IMR-90 (cell line): Measurements from ENCODE around the gene GFY. TPM values are rescaled to one million over a fixed set of nuclear protein-coding genes. Genes with fewer than 3 reads are reported as not detected.

Experiments used
- ATAC-seq: fragments of 200-7000 bp; cut with Tn5 transposase; 2 replicates; pipeline ENCODE4 v1.9.1; 2020; ENCODE audit warnings: low read depth, mild to moderate bottlenecking, moderate library complexity
- BruUV-seq: library from RNA; stranded (reverse); fragments of 400-500 nt; replicated peaks from 2 replicates; lab custom pipeline; 2021; lab: Mats Ljungman, UMichigan
- CTCF ChIA-PET: fragments of 300-600 bp; formaldehyde crosslinking; extraction: SDS; loops from one replicate; lab custom pipeline; 2021; ENCODE audit warnings: antibody characterized with exemption; lab: Yijun Ruan, JAX
- POLR2A ChIA-PET: fragments of 300-600 bp; sonication (Branson Sonifier 250); formaldehyde crosslinking; loops from one replicate; lab custom pipeline; 2022; ENCODE audit warnings: antibody characterized with exemption; ENCODE audit not compliant: unreplicated experiment; lab: Charles Lee
- DNase-seq: peaks from one replicate; pipeline ENCODE4 v3.0.0; 2013
- H2AFZ ChIP-seq: replicated peaks from 2 replicates; pipeline ENCODE3; 2013; ENCODE audit warnings: low read length, mild to moderate bottlenecking; ENCODE audit not compliant: poor library complexity
- H2AK5ac ChIP-seq: 2 replicates; pipeline ENCODE4 v1.6.1; 2013; ENCODE audit warnings: low read depth, low read length, inconsistent platforms
- H2AK9ac ChIP-seq: replicated peaks from 2 replicates; pipeline ENCODE3; 2013; ENCODE audit warnings: mild to moderate bottlenecking, low read depth, low read length, moderate library complexity; ENCODE audit not compliant: poor library complexity
- H2BK120ac ChIP-seq: 2 replicates; pipeline ENCODE4 v1.6.1; 2013; ENCODE audit warnings: low read depth, low read length, inconsistent platforms
- H2BK15ac ChIP-seq: 3 replicates; pipeline ENCODE4 v1.6.1; 2013; ENCODE audit warnings: low read depth, low read length, inconsistent platforms
- H2BK20ac ChIP-seq: 2 replicates; pipeline ENCODE4 v1.6.1; 2013; ENCODE audit warnings: low read depth, mild to moderate bottlenecking, inconsistent platforms, low read length, moderate library complexity
- H2BK5ac ChIP-seq: 2 replicates; pipeline ENCODE4 v1.6.1; 2013; ENCODE audit warnings: mild to moderate bottlenecking, low read depth, low read length, inconsistent platforms; ENCODE audit not compliant: poor library complexity, severe bottlenecking
- H3K14ac ChIP-seq: replicated peaks from 2 replicates; pipeline ENCODE4 v1.6.1; 2013; ENCODE audit warnings: low read depth, low read length, inconsistent platforms
- H3K18ac ChIP-seq: 2 replicates; pipeline ENCODE4 v1.6.1; 2013; ENCODE audit warnings: low read depth, low read length, control low read depth
- H3K23ac ChIP-seq: 2 replicates; pipeline ENCODE4 v1.6.1; 2013; ENCODE audit warnings: low read depth, low read length, inconsistent platforms
- H3K27ac ChIP-seq: 2 replicates; pipeline ENCODE4 v1.5.1; 2013; ENCODE audit warnings: mild to moderate bottlenecking, control low read depth, low read length; ENCODE audit not compliant: insufficient read depth
- H3K27me3 ChIP-seq: 2 replicates; pipeline ENCODE4 v1.6.1; 2013; ENCODE audit warnings: low read length; ENCODE audit not compliant: control insufficient read depth, insufficient read depth
- H3K36me3 ChIP-seq: 2 replicates; pipeline ENCODE4 v1.6.1; 2013; ENCODE audit warnings: low read length, mixed read lengths; ENCODE audit not compliant: control insufficient read depth, insufficient read depth
- H3K4ac ChIP-seq: 2 replicates; pipeline ENCODE4 v1.6.1; 2013; ENCODE audit warnings: low read depth, low read length, inconsistent platforms
- H3K4me1 ChIP-seq: 2 replicates; pipeline ENCODE4 v1.6.1; 2013; ENCODE audit warnings: low read length, mixed read lengths; ENCODE audit not compliant: control insufficient read depth, insufficient read depth
- H3K4me2 ChIP-seq: 2 replicates; pipeline ENCODE4 v1.6.1; 2013; ENCODE audit warnings: low read depth, mild to moderate bottlenecking, control low read depth, low read length, moderate library complexity
- H3K4me3 ChIP-seq: 2 replicates; pipeline ENCODE4 v1.5.1; 2013; ENCODE audit warnings: low read depth, mild to moderate bottlenecking, control low read depth, low read length, moderate library complexity; ENCODE audit not compliant: insufficient read depth
- H3K56ac ChIP-seq: 2 replicates; pipeline ENCODE4 v1.6.1; 2013; ENCODE audit warnings: low read length, inconsistent platforms; ENCODE audit not compliant: insufficient read depth; ENCODE audit errors: extremely low read depth
- H3K79me1 ChIP-seq, 2 experiments: 2 replicates each; pipeline ENCODE4 v1.6.1; 2013; ENCODE audit warnings: low read length in 2 of 2, inconsistent platforms in 1 of 2, low read depth in 1 of 2
- H3K9ac ChIP-seq: 2 replicates; pipeline ENCODE4 v1.6.1; 2013; ENCODE audit warnings: low read depth, low read length, control low read depth
- H3K9me1 ChIP-seq: 2 replicates; pipeline ENCODE4 v1.6.1; 2013; ENCODE audit warnings: low read length, inconsistent platforms; ENCODE audit not compliant: insufficient read depth
- H3K9me3 ChIP-seq: 2 replicates; pipeline ENCODE4 v1.6.1; 2013; ENCODE audit warnings: low read length; ENCODE audit not compliant: control insufficient read depth, insufficient read depth
- H4K20me1 ChIP-seq: 2 replicates; pipeline ENCODE4 v1.6.1; 2013; ENCODE audit warnings: low read length, inconsistent platforms; ENCODE audit not compliant: insufficient read depth
- H4K5ac ChIP-seq: 2 replicates; pipeline ENCODE4 v1.6.1; 2013; ENCODE audit warnings: mild to moderate bottlenecking, low read depth, low read length, control low read depth
- H4K8ac ChIP-seq, 2 experiments: 2 replicates each; pipeline ENCODE4 v1.6.1; 2013; ENCODE audit warnings: low read depth in 2 of 2, low read length in 2 of 2, control low read depth in 1 of 2, inconsistent platforms in 1 of 2
- H4K91ac ChIP-seq: 2 replicates; pipeline ENCODE4 v1.6.1; 2013; ENCODE audit warnings: low read depth, low read length, inconsistent platforms; ENCODE audit not compliant: insufficient read depth
- BHLHE40 ChIP-seq: fragments of 150-350 bp; IDR thresholded peaks from 2 replicates; pipeline ENCODE4 v1.6.1; 2016; ENCODE audit warnings: mild to moderate bottlenecking, low read depth, low read length
- CEBPB ChIP-seq: IDR thresholded peaks from 2 replicates; pipeline ENCODE4 v1.6.1; 2012; ENCODE audit warnings: low read depth, low read length, improper control_type of control experiment
- FOS ChIP-seq: fragments of 150-350 bp; IDR thresholded peaks from 2 replicates; pipeline ENCODE4 v1.6.1; 2016; ENCODE audit warnings: low read depth, low read length
- MAFK ChIP-seq: IDR thresholded peaks from 2 replicates; pipeline ENCODE4 v1.6.1; 2012; ENCODE audit warnings: low read depth, low read length, improper control_type of control experiment
- NFE2L2 ChIP-seq: fragments of 150-350 bp; IDR thresholded peaks from 2 replicates; pipeline ENCODE4 v1.6.1; 2016; ENCODE audit warnings: low read depth, mild to moderate bottlenecking, low read length
- RAD21 ChIP-seq: IDR thresholded peaks from 2 replicates; pipeline ENCODE4 v1.6.1; 2012; ENCODE audit warnings: low read length, improper control_type of control experiment
- WGBS, 2 experiments: methylation state at CpG; one replicate each; pipeline versions ENCODE4 v1.1.5 to v1.1.7; 2013; ENCODE audit warnings: missing lambda C conversion rate in 2 of 2; ENCODE audit not compliant: insufficient read length in 1 of 2; ENCODE audit errors: extremely low coverage in 2 of 2; 5-methylcytosine and 5-hydroxymethylcytosine counted together
- dilution Hi-C: fragments of 300-500 bp; cut with HindIII; formaldehyde crosslinking; loops from one replicate; pipeline ENCODE4 v1.14.3; 2018; ENCODE audit warnings: low sequenced_read_pairs; ENCODE audit not compliant: unreplicated experiment
- in situ Hi-C: fragments of 300-500 bp; cut with MboI; formaldehyde crosslinking; loops from 3 replicates; pipeline ENCODE4 v1.14.3; 2019; ENCODE audit warnings: low sequenced_read_pairs, inconsistent platforms, mixed read lengths
- intact Hi-C: fragments of 100-400 bp; cut with micrococcal nuclease; formaldehyde crosslinking; loops from 2 replicates; pipeline ENCODE4 v1.10.0; 2022
- polyA plus RNA-seq, 3 experiments: library from polyadenylated mRNA; depleted of rRNA; stranded (reverse); fragments of >200 nt; gene quantifications; 2 replicates each; pipeline ENCODE4 v1.2.3, GENCODE V29; 2012; ENCODE audit warnings: low replicate concordance in 1 of 3
- total RNA-seq: library from RNA; depleted of rRNA; stranded (reverse); fragments of >200 nt; gene quantifications from 2 replicates; pipeline ENCODE4 v1.2.3, GENCODE V29; 2012
- TF ChIP-seq, protein P1 (sequence below): conservative IDR thresholded peaks from 2 replicates; pipeline ENCODE4 v1.5.1; 2012; ENCODE audit warnings: mild to moderate bottlenecking, low read depth, low read length, improper control_type of control experiment
- TF ChIP-seq, protein P2 (sequence below): fragments of 150-350 bp; IDR thresholded peaks from 2 replicates; pipeline ENCODE4 v1.6.1; 2016; ENCODE audit warnings: low read depth, mild to moderate bottlenecking, low read length, moderate library complexity, borderline replicate concordance

Gene GFY
- total and polyA plus RNA-seq, 2 of the 4 experiments (the other 2 are of a cell fraction) = not detected

DNA sequence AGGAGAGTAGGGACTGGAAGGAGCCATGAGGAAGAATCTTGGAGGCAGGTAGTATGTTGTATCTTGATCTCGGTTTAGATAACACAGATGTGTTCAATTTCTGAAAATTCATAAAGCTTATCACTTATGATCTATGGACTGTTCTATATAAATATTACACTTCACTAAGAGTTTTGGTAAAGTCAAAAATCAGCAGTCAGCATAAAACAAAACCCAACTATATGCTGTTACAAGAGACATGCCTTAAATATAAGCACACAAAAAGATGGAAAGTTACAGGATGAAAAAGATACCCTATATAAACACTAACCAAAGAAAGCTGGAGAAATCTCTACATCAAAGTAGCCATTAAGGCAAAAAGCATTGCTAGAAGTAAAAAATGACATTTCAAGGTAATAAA is 41.6 kb upstream of the GFY start:
- ATAC-seq (no peak), DNase-seq (no peak)
- Histone ChIP-seq H3K4ac (no peak overlapping the region), H3K56ac (no peak overlapping the region), H3K27me3 (peaks cover 10% of the 10 kb centered on the region), H2BK120ac (no peak overlapping the region), H2AK5ac (no peak overlapping the region), H3K23ac (no peak overlapping the region), H3K4me3 (no peak overlapping the region), H2AK9ac (no peak overlapping the region), H3K9me3 (peaks cover 4% of the 10 kb centered on the region), H3K9me1 (no peaks in the 10 kb centered on the region), H4K8ac (no peak overlapping the region), H2AFZ (no peak overlapping the region), H3K18ac (no peak overlapping the region), H4K91ac (no peak overlapping the region), H3K4me1 (no peaks in the 10 kb centered on the region), H3K36me3 (no peaks in the 10 kb centered on the region), H2BK5ac (no peak overlapping the region), H3K27ac (no peak overlapping the region), H3K14ac (no peak overlapping the region), H3K4me2 (no peak overlapping the region), H2BK15ac (no peak overlapping the region), H4K5ac (no peak overlapping the region), H3K9ac (no peak overlapping the region), H2BK20ac (no peak overlapping the region), H4K20me1 (no peaks in the 10 kb centered on the region), H3K79me1 (no peaks in the 10 kb centered on the region)
- CTCF ChIA-PET = no interaction called here
- no peak for TF ChIP-seq BHLHE40
- TF ChIP-seq, protein P1, sequence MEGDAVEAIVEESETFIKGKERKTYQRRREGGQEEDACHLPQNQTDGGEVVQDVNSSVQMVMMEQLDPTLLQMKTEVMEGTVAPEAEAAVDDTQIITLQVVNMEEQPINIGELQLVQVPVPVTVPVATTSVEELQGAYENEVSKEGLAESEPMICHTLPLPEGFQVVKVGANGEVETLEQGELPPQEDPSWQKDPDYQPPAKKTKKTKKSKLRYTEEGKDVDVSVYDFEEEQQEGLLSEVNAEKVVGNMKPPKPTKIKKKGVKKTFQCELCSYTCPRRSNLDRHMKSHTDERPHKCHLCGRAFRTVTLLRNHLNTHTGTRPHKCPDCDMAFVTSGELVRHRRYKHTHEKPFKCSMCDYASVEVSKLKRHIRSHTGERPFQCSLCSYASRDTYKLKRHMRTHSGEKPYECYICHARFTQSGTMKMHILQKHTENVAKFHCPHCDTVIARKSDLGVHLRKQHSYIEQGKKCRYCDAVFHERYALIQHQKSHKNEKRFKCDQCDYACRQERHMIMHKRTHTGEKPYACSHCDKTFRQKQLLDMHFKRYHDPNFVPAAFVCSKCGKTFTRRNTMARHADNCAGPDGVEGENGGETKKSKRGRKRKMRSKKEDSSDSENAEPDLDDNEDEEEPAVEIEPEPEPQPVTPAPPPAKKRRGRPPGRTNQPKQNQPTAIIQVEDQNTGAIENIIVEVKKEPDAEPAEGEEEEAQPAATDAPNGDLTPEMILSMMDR = no peak
- TF ChIP-seq MAFK = peak; percentile 85
- no peak for TF ChIP-seq NFE2L2
- TF ChIP-seq RAD21 = no peak
- TF ChIP-seq, protein P2, sequence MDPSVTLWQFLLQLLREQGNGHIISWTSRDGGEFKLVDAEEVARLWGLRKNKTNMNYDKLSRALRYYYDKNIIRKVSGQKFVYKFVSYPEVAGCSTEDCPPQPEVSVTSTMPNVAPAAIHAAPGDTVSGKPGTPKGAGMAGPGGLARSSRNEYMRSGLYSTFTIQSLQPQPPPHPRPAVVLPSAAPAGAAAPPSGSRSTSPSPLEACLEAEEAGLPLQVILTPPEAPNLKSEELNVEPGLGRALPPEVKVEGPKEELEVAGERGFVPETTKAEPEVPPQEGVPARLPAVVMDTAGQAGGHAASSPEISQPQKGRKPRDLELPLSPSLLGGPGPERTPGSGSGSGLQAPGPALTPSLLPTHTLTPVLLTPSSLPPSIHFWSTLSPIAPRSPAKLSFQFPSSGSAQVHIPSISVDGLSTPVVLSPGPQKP = no peak
- no peak for TF ChIP-seq CEBPB
- TF ChIP-seq FOS = no peak
- in situ Hi-C loops = no loop called here
- POLR2A ChIA-PET = interaction anchor here (0.6 kb wide), 1 partner anchor 106 kb away, joined by 4 read pairs; no protein-coding TSS in a partner anchor
- BruUV-seq = no TSS peak
- WGBS, 2 experiments = no CpG with 5 or more reads among the region's 1 CpG
- intact Hi-C loops = no loop called here
- dilution Hi-C loops = no loop called here
